HCT116 (cell line): ENCODE data around the gene KRTAP13-1. TPM values are rescaled to one million over a fixed set of nuclear protein-coding genes. Genes with fewer than 3 reads are reported as not detected.

Source experiments
- ATAC-seq: fragments of 200-7000 bp; cut with Tn5 transposase; 2 replicates; pipeline ENCODE4 v1.9.1; 2020; ENCODE audit warnings: mild to moderate bottlenecking, moderate library complexity
- BruUV-seq: library from RNA; stranded (reverse); fragments of 400-500 nt; replicated peaks from 2 replicates; lab custom pipeline; 2021; lab: Mats Ljungman, UMichigan
- CTCF ChIA-PET: fragments of 300-600 bp; sonication (Branson Sonifier 250); formaldehyde crosslinking; loops from one replicate; lab custom pipeline; 2021; ENCODE audit warnings: antibody characterized with exemption; lab: Charles Lee
- POLR2A ChIA-PET: fragments of 300-600, 350-600 bp; sonication (Branson Sonifier 250); formaldehyde crosslinking; loops from one replicate; lab custom pipeline; 2021; ENCODE audit warnings: antibody characterized with exemption; lab: Charles Lee
- RAD21 ChIA-PET, 2 experiments: fragments of 300-600 bp; sonication (Branson Sonifier 250); formaldehyde crosslinking; loops; one replicate each; lab custom pipeline; 2023; ENCODE audit warnings: low total read pairs in 2 of 2; ENCODE audit not compliant: uncharacterized antibody in 2 of 2, unreplicated experiment in 2 of 2, low non-redundant PET in 1 of 2; lab: Charles Lee
- DNase-seq: peaks from one replicate; pipeline ENCODE4 v3.0.0-alpha.2; 2010; ENCODE audit warnings: low read depth, low spot score
- H2AFZ ChIP-seq: fragments of 200-600 bp; shearing (Covaris generic), sonication (generic); 2 replicates; pipeline ENCODE4 v1.6.1; 2017; ENCODE audit warnings: low read depth, mixed run types, mixed read lengths, antibody characterized with exemption, low read length; ENCODE audit not compliant: poor library complexity, severe bottlenecking
- H3K27ac ChIP-seq: 2 replicates; pipeline ENCODE4 v1.5.1; 2012; ENCODE audit warnings: low read depth, low read length
- H3K27me3 ChIP-seq: fragments of 200-600 bp; sonication (generic); 2 replicates; pipeline ENCODE4 v1.6.1; 2016; ENCODE audit warnings: mixed run types, low read length, mixed read lengths; ENCODE audit not compliant: insufficient read depth
- H3K36me3 ChIP-seq, 2 experiments: fragments of 200-500 bp in 1 of 2; fragments of 200-600 bp in 1 of 2; sonication (Bioruptor generic) in 1 of 2; sonication (generic) in 1 of 2; 2 replicates each; pipeline versions ENCODE4 v1.5.1 to v1.6.1; 2014 to 2016; ENCODE audit warnings: low read length in 2 of 2, inconsistent platforms in 1 of 2, mixed read lengths in 1 of 2, mixed run types in 1 of 2; ENCODE audit not compliant: insufficient read depth in 2 of 2, control insufficient read depth in 1 of 2
- H3K4me1 ChIP-seq, 2 experiments: fragments of 200-600 bp in 1 of 2; sonication (generic) in 1 of 2; 2 replicates each; pipeline versions ENCODE4 v1.5.1 to v1.6.1; 2012 to 2017; ENCODE audit warnings: low read length in 2 of 2, inconsistent platforms in 1 of 2, mild to moderate bottlenecking in 1 of 2, mixed read lengths in 1 of 2, mixed run types in 1 of 2, moderate library complexity in 1 of 2; ENCODE audit not compliant: insufficient read depth in 2 of 2, control insufficient read depth in 1 of 2
- H3K4me2 ChIP-seq: fragments of 200-600 bp; sonication (generic); 2 replicates; pipeline ENCODE4 v1.6.1; 2017; ENCODE audit warnings: mixed run types, low read length, mixed read lengths
- H3K4me3 ChIP-seq, 2 experiments: fragments of 200-600 bp in 1 of 2; sonication (generic) in 1 of 2; replicated peaks in 1 of 2; 2 replicates each; pipeline ENCODE4 v1.5.1; 2011 to 2016; ENCODE audit warnings: low read length in 2 of 2, control low read depth in 1 of 2, low read depth in 1 of 2, mild to moderate bottlenecking in 1 of 2, mixed read lengths in 1 of 2, mixed run types in 1 of 2
- H3K79me2 ChIP-seq: fragments of 200-600 bp; sonication (generic); 2 replicates; pipeline ENCODE4 v1.6.1; 2017; ENCODE audit warnings: mild to moderate bottlenecking, mixed run types, low read length, moderate library complexity, mixed read lengths; ENCODE audit not compliant: insufficient read depth
- H3K9ac ChIP-seq: fragments of 200-600 bp; sonication (generic); 2 replicates; pipeline ENCODE4 v1.6.1; 2016; ENCODE audit warnings: low read length, mixed read lengths
- H3K9me2 ChIP-seq: fragments of 200-600 bp; sonication (generic), shearing (Covaris generic); 2 replicates; pipeline ENCODE4 v1.6.1; 2017; ENCODE audit warnings: mixed run types, mild to moderate bottlenecking, moderate library complexity; ENCODE audit not compliant: insufficient read depth
- H3K9me3 ChIP-seq, 2 experiments: fragments of 200-500 bp in 1 of 2; fragments of 200-600 bp in 1 of 2; sonication (Bioruptor generic) in 1 of 2; sonication (generic) in 1 of 2; 2 replicates each; pipeline ENCODE4 v1.6.1; 2014 to 2017; ENCODE audit warnings: low read length in 2 of 2, mixed read lengths in 2 of 2, inconsistent platforms in 1 of 2, low read depth in 1 of 2, mild to moderate bottlenecking in 1 of 2, mixed run types in 1 of 2, moderate library complexity in 1 of 2; ENCODE audit not compliant: control insufficient read depth in 1 of 2, insufficient read depth in 1 of 2
- H4K20me1 ChIP-seq: fragments of 200-600 bp; sonication (generic), shearing (Covaris generic); 2 replicates; pipeline ENCODE4 v1.6.1; 2017; ENCODE audit warnings: mixed run types, mild to moderate bottlenecking, moderate library complexity; ENCODE audit not compliant: insufficient read depth
- CEBPB ChIP-seq: IDR thresholded peaks from 2 replicates; pipeline ENCODE4 v1.6.1; 2012; ENCODE audit warnings: low read depth
- ELF1 ChIP-seq: IDR thresholded peaks from 2 replicates; pipeline ENCODE4 v1.6.1; 2012; ENCODE audit warnings: low read depth, borderline replicate concordance
- EZH2 ChIP-seq: fragments of 200-600 bp; sonication (generic); IDR thresholded peaks from 2 replicates; pipeline ENCODE4 v1.6.1; 2017; ENCODE audit warnings: antibody characterized with exemption, mixed run types
- EZH2phosphoT487 ChIP-seq: fragments of 200-600 bp; IDR thresholded peaks from 2 replicates; pipeline ENCODE4 v1.6.1; 2018; ENCODE audit warnings: antibody characterized with exemption, borderline replicate concordance
- FOSL1 ChIP-seq: IDR thresholded peaks from 2 replicates; pipeline ENCODE4 v1.6.1; 2012; ENCODE audit warnings: low read depth
- JUND ChIP-seq: IDR thresholded peaks from 2 replicates; pipeline ENCODE4 v1.6.1; 2012
- POLR2A ChIP-seq: IDR thresholded peaks from 2 replicates; pipeline ENCODE4 v1.7.0; 2011; ENCODE audit warnings: borderline replicate concordance; ENCODE audit not compliant: insufficient read depth, insufficient read length; ENCODE audit errors: extremely low read depth
- POLR2AphosphoS5 ChIP-seq: IDR thresholded peaks from 2 replicates; pipeline ENCODE4 v1.6.1; 2011; ENCODE audit warnings: mild to moderate bottlenecking, low read depth, low read length, moderate library complexity
- REST ChIP-seq: IDR thresholded peaks from 2 replicates; pipeline ENCODE4 v1.6.1; 2012; ENCODE audit warnings: low read depth
- SP1 ChIP-seq: IDR thresholded peaks from 2 replicates; pipeline ENCODE4 v1.6.1; 2012; ENCODE audit warnings: low read depth
- YY1 ChIP-seq: IDR thresholded peaks from 2 replicates; pipeline ENCODE4 v1.6.1; 2011; ENCODE audit warnings: low read length, low read depth, moderate library complexity, mild to moderate bottlenecking; ENCODE audit not compliant: insufficient replicate concordance; ENCODE audit errors: extremely low read depth
- ZFX ChIP-seq: fragments of 450-650 bp; IDR thresholded peaks from 2 replicates; pipeline ENCODE4 v1.6.1; 2017
- ZNF274 ChIP-seq: fragments of 200-500 bp; sonication (Bioruptor generic); IDR thresholded peaks from 2 replicates; pipeline ENCODE4 v1.6.1; 2014; ENCODE audit warnings: mild to moderate bottlenecking, low read depth, low read length, inconsistent platforms
- intact Hi-C: fragments of 100-400 bp; cut with micrococcal nuclease; formaldehyde crosslinking; loops from 2 replicates; pipeline ENCODE4 v1.10.0; 2022
- total RNA-seq: library from RNA; stranded (reverse); gene quantifications from one replicate; pipeline ENCODE4 v1.2.1, GENCODE V29; 2021; ENCODE audit not compliant: unreplicated experiment
- TF ChIP-seq, protein P1 (sequence below): IDR thresholded peaks from 2 replicates; pipeline ENCODE4 v1.6.1; 2011; ENCODE audit warnings: mild to moderate bottlenecking, low read length, moderate library complexity; ENCODE audit not compliant: insufficient replicate concordance; ENCODE audit errors: extremely low read depth
- TF ChIP-seq, protein P2 (sequence below): IDR thresholded peaks from 2 replicates; pipeline ENCODE4 v1.6.1; 2012
- TF ChIP-seq, protein P3 (sequence below), 3 experiments: fragments of 200-600 bp in 1 of 3; sonication (generic) in 1 of 3; IDR thresholded peaks in 2 of 3; conservative IDR thresholded peaks in 1 of 3; 2 replicates each; pipeline ENCODE4 v1.5.1; 2012 to 2017; ENCODE audit warnings: low read depth in 2 of 3, low read length in 2 of 3, antibody characterized with exemption in 1 of 3, borderline replicate concordance in 1 of 3, control low read depth in 1 of 3, mild to moderate bottlenecking in 1 of 3, mixed read lengths in 1 of 3, mixed run types in 1 of 3, moderate library complexity in 1 of 3; ENCODE audit not compliant: insufficient read depth in 1 of 3

The KRTAP13-1 gene
- total RNA-seq, 1 experiment from 2014 or later = not detected

DNA sequence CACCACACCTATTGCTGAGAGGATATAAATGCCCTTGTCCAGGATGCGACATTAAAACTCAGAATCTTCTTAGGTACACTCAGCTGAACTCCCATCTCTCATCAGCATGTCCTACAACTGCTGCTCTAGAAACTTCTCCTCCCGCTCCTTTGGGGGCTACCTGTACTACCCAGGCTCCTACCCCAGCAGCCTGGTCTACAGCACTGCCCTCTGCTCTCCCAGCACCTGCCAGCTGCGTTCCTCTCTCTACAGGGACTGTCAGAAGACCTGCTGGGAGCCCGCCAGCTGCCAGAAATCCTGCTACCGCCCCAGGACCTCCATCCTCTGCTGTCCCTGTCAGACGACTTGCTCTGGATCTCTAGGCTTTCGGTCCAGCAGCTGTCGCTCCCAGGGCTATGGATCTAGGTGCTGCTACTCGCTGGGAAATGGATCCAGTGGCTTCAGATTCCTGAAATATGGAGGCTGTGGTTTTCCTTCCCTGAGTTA, 34.4 kb downstream of the KRTAP13-1 start, which contains the start of gene KRTAP13-4:
Gene KRTAP13-4 (plus strand): TSS at position 51 of the 486 bp plus-strand sequence. CDS start 56 bp downstream, at position 107.
- Histone ChIP-seq H3K27ac (no peak within 1 kb of the TSS), H2AFZ (no peak within 1 kb of the TSS), H4K20me1 (no peaks in the 10 kb centered on the region), H3K9me3 (peaks cover 16 to 25% of the 10 kb centered on the region in 2 experiments; a peak in 2 of 4 replicates), H3K9ac (no peak within 1 kb of the TSS), H3K4me1 (no peaks in the 10 kb centered on the region), H3K36me3 (no peaks in the 10 kb centered on the region), H3K4me3 (no peak within 1 kb of the TSS), H3K27me3 (no peaks in the 10 kb centered on the region), H3K4me2 (no peak within 1 kb of the TSS), H3K79me2 (no peaks in the 10 kb centered on the region), H3K9me2 (no peaks in the 10 kb centered on the region)
- no peak for DNase-seq
- intact Hi-C loops = no loop called here
- TF ChIP-seq ZNF274 = no peak
- no peak for TF ChIP-seq EZH2
- TF ChIP-seq ELF1 = no peak
- no peak for TF ChIP-seq ZFX
- TF ChIP-seq SP1 = no peak
- no peak for TF ChIP-seq JUND
- TF ChIP-seq REST = no peak
- TF ChIP-seq FOSL1 = no peak
- TF ChIP-seq EZH2phosphoT487 = no peak
- TF ChIP-seq POLR2AphosphoS5 = no peak
- TF ChIP-seq, protein P1, sequence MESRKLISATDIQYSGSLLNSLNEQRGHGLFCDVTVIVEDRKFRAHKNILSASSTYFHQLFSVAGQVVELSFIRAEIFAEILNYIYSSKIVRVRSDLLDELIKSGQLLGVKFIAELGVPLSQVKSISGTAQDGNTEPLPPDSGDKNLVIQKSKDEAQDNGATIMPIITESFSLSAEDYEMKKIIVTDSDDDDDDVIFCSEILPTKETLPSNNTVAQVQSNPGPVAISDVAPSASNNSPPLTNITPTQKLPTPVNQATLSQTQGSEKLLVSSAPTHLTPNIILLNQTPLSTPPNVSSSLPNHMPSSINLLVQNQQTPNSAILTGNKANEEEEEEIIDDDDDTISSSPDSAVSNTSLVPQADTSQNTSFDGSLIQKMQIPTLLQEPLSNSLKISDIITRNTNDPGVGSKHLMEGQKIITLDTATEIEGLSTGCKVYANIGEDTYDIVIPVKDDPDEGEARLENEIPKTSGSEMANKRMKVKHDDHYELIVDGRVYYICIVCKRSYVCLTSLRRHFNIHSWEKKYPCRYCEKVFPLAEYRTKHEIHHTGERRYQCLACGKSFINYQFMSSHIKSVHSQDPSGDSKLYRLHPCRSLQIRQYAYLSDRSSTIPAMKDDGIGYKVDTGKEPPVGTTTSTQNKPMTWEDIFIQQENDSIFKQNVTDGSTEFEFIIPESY = no peak
- TF ChIP-seq POLR2A = no peak
- TF ChIP-seq, protein P2, sequence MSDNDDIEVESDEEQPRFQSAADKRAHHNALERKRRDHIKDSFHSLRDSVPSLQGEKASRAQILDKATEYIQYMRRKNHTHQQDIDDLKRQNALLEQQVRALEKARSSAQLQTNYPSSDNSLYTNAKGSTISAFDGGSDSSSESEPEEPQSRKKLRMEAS = no peak
- TF ChIP-seq, protein P3, sequence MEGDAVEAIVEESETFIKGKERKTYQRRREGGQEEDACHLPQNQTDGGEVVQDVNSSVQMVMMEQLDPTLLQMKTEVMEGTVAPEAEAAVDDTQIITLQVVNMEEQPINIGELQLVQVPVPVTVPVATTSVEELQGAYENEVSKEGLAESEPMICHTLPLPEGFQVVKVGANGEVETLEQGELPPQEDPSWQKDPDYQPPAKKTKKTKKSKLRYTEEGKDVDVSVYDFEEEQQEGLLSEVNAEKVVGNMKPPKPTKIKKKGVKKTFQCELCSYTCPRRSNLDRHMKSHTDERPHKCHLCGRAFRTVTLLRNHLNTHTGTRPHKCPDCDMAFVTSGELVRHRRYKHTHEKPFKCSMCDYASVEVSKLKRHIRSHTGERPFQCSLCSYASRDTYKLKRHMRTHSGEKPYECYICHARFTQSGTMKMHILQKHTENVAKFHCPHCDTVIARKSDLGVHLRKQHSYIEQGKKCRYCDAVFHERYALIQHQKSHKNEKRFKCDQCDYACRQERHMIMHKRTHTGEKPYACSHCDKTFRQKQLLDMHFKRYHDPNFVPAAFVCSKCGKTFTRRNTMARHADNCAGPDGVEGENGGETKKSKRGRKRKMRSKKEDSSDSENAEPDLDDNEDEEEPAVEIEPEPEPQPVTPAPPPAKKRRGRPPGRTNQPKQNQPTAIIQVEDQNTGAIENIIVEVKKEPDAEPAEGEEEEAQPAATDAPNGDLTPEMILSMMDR (IDR thresholded peaks at IDR 0.05 in 2 of 3, conservative IDR thresholded peaks at IDR 0.05 in 1 of 3; ENCODE audit: borderline replicate concordance in 1 of 3, insufficient read depth in 1 of 3, low read depth in 2 of 3, low read length in 2 of 3) = no peak
- TF ChIP-seq CEBPB = no peak
- no peak for TF ChIP-seq YY1
- no peak for ATAC-seq
- ChIA-PET CTCF (no interaction called here), POLR2A (no interaction called here), RAD21 (no interaction called here)
- BruUV-seq = no TSS peak
